GM18909 (cell line): ENCODE results near the gene TRIM44.
A peak's percentile ranks its signal among the peaks of the same experiment; 100 is the strongest.

Experiments used
- ATAC-seq: cut with Tn5 transposase; IDR thresholded peaks from one replicate; pipeline ENCODE4 v1.9.1; 2021; ENCODE audit warnings: mild to moderate bottlenecking; ENCODE audit not compliant: unreplicated experiment, poor library complexity

The TRIM44 gene

GRCh38 chr11:35781861-35782470, 119.4 kb downstream of the TRIM44 start:
- ATAC-seq = no peak

GRCh38 chr11:35783809-35784208, 121.2 kb downstream of the TRIM44 start:
- ATAC-seq = no peak

GRCh38 chr11:35784699-35785098, 122.1 kb downstream of the TRIM44 start:
- ATAC-seq = peak; percentile 51

GRCh38 chr11:35785287-35786167, 123.0 kb downstream of the TRIM44 start:
- ATAC-seq = peak; percentile 61

GRCh38 chr11:35786188-35786587, 123.6 kb downstream of the TRIM44 start:
- ATAC-seq = no peak

- no peak for ATAC-seq
Observed at GRCh38 chr11:35787013-35787504, 124.5 kb downstream of the TRIM44 start.

- ATAC-seq = no peak
Observed at GRCh38 chr11:35787626-35788025, 125.1 kb downstream of the TRIM44 start.

GRCh38 chr11:35791088-35791958, 128.7 kb downstream of the TRIM44 start:
- ATAC-seq = no peak

GRCh38 chr11:35792148-35792845, 129.7 kb downstream of the TRIM44 start:
- ATAC-seq = no peak

- peak; percentile 75 for ATAC-seq
Observed at GRCh38 chr11:35792846-35793192, 130.2 kb downstream of the TRIM44 start.

GRCh38 chr11:35794333-35794732, 131.8 kb downstream of the TRIM44 start:
- no peak for ATAC-seq

GRCh38 chr11:35794850-35795249, 132.3 kb downstream of the TRIM44 start:
- ATAC-seq = no peak

GRCh38 chr11:35796562-35796961, 134.0 kb downstream of the TRIM44 start:
- ATAC-seq = no peak

- no peak for ATAC-seq
Observed at GRCh38 chr11:35798423-35798822, 135.8 kb downstream of the TRIM44 start.

GRCh38 chr11:35798983-35799382, 136.4 kb downstream of the TRIM44 start:
- no peak for ATAC-seq

GRCh38 chr11:35799655-35800054, 137.1 kb downstream of the TRIM44 start:
- ATAC-seq = no peak

GRCh38 chr11:35800970-35801953, 138.7 kb downstream of the TRIM44 start:
- ATAC-seq = peak; percentile 87

- ATAC-seq = no peak
Observed at GRCh38 chr11:35802221-35802620, 139.6 kb downstream of the TRIM44 start.

GRCh38 chr11:35802672-35803071, 140.1 kb downstream of the TRIM44 start:
- ATAC-seq = no peak
